NK-92 (cell line): Measurements from ENCODE around the gene ADRM1.

Experiments used
- DNase-seq: peaks from one replicate; lab custom pipeline; 2025; ENCODE audit not compliant: unreplicated experiment; lab: John Stamatoyannopoulos, UW

Gene ADRM1

DNA sequence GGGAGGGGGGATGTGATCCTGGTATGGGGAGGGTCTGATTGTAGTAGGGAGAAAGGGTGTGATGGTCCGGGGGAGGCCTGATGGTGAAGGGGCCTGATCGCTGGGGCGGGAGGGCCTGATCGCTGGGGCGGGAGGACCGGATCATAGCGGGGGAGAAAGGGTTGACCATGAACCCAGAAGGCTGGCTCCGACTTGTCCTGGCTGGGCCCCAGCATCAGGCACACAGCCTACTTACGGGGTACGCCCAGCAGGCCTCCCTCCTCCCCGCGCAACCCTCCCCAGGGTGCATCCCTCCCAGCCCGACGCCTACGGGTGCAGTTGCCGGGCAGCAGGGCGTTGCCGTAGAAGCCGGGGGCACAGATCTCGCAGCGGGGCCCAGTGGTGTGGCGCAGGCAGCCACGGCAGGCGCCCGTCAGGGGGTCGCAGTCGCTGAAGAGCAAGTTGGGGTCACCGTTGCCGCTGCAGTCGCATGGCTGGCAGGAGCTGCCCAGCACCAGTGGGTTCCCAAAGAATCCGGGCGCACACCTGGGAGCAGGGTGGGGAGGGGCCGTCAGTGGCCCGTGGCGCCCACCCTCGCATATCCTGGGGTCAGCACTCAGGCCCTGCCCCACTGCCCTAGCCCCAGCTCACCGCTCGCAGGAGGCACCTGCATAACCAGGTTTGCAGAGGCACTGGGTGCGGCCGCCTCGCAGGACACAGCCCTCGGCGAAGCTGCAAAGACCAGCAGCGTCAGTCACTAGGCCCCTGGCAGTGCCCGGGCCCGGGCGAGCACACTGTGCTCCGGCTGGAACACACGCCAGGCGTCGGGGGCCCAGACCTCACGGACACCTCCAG, 20.6 kb downstream of the ADRM1 start:
- DNase-seq, result no peak

GRCh38 chr20:62323980-62324906, 21.4 kb downstream of the ADRM1 start:
- DNase-seq, result no peak

- DNase-seq, result no peak
Measured at GRCh38 chr20:62325172-62325905, 22.5 kb downstream of the ADRM1 start.

DNA sequence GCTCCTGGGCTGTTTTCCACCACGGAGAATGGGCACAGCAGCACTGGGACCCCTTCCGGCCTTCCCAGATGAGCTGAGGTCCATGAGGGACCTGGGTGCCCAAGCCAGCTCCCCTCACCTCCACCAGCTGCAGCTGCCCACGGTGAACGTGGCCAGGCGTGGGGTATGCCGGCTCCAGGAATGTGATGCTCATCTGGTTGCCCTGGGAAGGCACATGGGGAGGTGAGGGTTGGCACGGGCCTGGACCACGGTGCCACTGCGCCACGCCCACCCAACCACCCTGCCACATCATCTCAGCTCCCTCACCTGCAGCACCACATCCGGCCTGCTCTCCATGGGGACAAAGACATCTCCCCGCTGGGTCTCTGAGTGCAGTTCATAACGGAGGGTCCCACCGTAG, 23.8 kb downstream of the ADRM1 start:
- no peak for DNase-seq

GRCh38 chr20:62326959-62327725, 24.3 kb downstream of the ADRM1 start:
- DNase-seq, result no peak

DNA sequence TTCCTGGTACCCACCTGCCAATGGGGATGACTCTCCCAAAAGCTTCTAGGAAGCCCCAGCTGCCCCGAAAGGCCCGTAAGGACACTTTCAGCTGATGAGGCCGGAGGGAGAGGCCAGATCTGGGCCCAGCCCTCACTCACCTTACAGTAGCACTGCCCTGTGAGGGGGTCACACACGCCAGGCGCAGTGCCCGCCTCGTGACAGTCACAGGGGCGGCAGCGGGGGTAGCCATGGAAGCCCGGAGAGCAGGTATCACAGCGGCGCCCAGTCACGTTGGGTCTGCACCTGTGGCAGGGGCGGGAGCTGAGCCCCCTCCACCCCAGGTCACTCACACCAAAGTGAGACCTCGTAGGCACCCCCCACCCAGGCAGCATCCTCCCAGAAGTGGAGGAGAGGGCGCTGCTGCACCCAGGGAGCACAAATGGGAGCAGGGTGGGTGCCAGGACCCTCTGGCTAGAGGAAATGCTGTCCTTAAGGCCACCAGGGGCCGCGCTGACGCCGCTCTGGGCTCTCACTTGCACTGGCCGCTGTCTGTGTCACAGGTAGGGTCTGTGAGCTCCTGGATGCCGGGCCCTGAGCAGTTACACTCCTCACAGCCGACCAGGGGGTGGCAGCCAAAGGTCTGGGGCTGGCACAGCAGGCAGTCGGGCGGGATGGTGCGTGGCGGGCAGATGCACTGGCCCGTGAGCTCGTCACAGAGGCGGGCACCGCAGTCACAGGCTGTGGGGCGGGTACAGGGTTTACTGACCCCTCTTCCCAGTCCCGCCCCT, 25.1 kb downstream of the ADRM1 start:
- no peak for DNase-seq

- DNase-seq, result no peak
Measured at GRCh38 chr20:62328684-62329388, 26.0 kb downstream of the ADRM1 start.

GRCh38 chr20:62329389-62330377, 26.9 kb downstream of the ADRM1 start:
- DNase-seq, result no peak

GRCh38 chr20:62330576-62331317, 27.9 kb downstream of the ADRM1 start:
- no peak for DNase-seq

GRCh38 chr20:62331347-62331746, 28.6 kb downstream of the ADRM1 start:
- DNase-seq, result no peak

DNA sequence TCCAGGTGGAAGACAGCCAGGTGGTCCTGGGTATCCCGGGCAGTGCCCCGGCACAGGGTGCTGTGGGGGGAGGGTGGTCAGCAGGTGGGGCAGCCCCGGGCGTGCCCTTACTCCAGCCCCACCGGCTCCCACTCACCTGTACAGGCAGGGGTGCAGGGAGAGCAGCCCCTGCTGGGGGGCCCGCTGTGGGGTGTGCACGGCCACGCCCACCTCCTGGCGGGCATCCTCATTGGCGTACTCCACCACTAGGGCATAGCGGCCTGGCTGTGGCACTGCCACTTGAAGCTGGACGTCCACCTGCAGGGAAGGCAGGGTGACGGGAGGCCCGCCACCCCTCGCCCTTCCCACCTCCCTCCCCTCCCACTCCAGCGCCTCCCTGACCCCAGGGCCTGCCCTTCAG, 29.6 kb downstream of the ADRM1 start:
- no peak for DNase-seq

DNA sequence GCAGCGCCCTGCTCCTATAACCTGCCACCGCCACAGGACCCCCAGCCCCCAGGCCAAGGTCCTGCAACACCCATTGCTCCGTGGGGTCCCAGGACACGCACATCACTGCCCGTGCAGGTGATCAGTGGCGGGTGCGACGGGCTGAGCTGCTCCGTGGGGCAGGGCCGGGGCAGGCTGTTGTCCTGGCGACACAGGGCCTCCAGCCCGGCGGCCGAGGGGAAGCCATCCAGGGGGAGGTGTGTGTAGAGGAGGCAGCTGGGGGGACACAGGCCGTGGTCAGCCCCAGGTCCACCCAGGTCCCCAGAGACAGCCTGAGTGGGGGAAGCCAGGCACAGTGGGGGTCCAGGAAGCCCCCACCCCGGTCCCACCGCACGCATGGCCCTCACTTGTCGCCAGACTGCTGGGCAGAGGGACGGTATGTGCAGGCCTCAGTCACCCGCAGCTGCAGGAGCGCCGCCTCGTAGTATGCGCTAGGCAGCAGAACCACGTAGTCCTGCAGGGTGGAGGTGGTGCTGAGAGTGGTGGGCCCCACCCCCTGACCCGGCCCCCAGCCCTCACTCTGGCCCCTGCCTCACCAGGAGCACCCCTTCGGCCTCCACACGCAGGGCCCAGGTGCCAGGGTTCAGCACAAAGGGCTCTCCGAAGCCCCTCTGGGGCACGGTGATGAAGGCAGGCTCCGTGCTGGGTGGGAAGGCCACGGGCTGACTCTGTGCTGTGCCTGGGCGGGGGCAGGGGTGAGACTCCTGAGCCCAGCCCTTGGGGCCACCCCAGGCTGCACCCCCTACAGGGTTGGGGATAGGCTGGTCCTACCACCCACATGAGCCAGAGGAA, 30.4 kb downstream of the ADRM1 start:
- DNase-seq, result no peak

- no peak for DNase-seq
Measured at GRCh38 chr20:62333820-62334595, 31.2 kb downstream of the ADRM1 start.

DNA sequence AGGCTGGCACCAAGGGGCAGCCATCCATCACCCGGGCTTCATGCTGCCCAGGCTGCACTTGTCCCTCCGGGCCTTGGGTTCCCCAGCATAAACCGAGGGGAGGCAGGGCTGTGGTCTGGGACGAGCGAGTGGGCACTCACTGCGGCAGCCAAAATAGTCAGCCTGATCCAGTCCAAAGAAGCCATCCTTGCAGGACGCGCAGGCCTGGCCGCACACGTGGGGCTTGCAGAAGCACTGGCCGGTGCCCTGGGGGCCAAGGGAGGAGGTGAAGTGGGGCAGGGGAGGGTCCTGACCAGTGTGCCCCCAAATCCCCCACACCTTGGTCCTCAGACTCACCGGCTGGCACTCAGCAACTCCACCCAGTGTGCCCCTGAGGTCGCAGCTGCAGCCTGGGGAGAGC, 32.1 kb downstream of the ADRM1 start:
- DNase-seq, result no peak

GRCh38 chr20:62335532-62335931, 32.7 kb downstream of the ADRM1 start:
- DNase-seq, result no peak

GRCh38 chr20:62336329-62336728, 33.5 kb downstream of the ADRM1 start:
- no peak for DNase-seq
